ENCODE measurements around the gene RXRB.
A peak's percentile ranks its signal among the peaks of the same experiment; 100 is the strongest.
"Not testable (repeated sequence)": the region's sequence is repeated elsewhere in the genome, so short reads cannot be mapped to it uniquely, and the experiment has no call there.

The RXRB gene

DNA sequence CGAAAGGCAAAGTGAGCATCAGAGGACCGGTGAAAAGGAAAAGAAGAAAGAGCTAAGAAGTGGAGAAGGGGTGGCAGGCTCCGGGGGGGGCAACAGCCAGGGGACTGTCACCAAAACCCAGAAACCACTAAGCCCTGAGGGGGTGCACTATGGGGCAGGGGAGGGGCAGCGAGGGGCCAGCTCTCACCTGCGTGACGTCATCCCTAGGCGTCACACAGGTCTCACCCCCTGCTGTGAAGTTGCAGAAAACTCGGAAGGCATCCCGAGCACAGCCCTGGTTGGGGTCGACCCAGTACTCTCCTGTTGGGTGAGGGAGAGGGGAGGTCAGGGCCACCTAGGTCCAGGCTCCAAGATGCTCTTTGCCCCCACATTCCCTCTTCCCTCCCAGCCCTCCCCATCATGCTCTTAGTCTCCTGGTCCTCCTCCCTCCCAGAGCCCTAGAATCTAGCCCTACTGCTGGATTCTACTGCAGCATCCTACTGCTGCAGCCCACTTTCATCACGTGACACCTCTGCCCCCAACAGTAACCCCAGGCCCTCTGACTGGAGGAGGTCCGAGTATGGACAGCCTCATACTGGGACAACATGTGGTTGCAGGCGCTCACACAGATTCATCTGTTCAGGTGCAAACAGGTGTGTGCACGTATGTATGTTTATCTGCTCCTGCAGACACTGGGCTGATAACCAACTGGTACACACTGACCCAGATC, 35.6 kb downstream of the RXRB start:
- FAIRE-seq (no peak), DNase-seq (ENCODE audit: insufficient read length, low spot score) (no peak)

DNA sequence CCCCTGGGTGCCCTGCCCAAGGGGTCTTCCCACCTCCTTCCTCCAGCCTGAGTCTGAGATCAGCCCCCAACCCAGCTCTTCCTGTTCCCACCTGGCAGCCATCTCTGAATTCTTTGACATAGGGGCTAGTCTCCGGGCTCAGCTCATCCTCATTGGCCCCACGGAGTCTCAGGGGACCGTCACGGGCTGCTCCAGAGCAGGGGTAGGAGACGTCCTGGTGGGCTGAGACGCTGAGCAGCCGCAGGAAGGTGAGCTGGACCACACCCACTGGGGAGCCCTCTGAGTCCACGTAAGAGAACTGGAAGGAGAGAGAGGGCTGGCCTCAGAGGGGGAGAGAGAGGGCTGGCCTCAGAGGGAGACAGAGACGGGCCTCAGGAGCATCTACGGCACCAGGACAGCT, 36.3 kb downstream of the RXRB start:
- FAIRE-seq (no peak), DNase-seq (ENCODE audit: insufficient read length, low spot score) (no peak)

DNA sequence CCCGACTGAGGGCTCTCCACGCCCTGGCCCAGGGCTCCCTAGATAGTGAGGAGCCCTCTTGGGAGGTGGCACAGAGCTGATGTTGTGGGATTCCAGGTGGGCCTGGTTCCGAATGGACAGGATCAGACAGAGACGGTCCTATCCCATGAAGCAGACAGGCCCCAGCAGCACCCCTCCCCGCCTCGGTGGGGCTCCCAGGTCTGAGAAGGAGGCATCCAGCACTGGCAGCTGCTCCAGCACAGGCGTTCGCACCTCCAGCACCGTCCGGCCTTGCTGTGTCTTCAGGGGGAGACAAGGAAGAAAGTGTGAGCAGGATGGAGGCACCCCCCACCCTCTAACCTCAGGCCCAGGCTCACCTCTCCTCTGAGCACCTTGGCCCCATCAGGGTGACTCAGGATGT, 36.9 kb downstream of the RXRB start:
- DNase-seq (ENCODE audit: insufficient read length, low spot score) (no peak), FAIRE-seq (peak; percentile 31)

DNA sequence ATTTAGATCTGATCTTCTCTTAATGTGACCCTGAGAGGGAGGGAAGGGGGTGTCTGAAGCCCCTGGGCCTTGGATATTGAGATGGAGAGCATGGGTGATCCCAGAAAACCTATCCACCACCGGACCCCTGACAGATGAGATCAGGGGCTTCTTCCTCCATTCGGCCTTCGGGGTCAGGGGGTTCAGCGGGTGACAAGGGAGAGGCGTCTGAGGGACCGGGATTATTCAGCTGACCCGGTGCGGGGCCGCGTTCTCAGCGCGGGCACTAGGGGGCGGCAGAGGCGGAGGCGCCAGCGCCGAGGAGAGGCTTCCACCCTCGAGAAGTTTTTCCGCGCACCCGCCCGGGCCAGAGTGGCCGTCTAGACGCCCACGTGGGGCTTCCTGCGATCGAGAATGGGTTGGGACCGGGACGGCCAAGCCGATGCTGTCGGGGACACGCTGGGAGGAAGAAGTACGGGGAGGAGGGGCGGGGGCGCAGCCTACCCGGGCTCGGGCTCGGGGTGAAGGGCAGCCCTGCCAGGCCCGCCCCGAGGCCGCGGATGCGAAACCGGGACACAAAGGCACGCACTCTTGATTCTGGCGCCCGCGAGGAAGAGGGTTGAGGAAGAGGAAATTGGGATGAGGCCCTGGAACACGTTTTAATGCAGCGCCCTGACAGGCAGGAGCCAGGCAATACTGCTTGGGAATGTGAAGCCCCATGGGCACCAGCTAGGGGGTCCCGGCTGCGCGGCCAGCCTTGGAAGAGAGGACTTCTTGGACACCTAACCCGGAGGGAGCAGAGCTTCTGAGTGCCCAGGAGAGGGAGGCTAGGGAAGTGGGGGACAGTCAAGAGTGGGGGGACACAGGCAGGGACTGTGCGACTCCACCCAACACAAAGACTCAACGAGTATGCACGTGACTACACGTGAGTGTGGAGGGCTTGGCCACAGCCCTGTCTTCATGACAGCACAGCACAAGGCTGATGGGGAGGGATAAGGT, 38.8 kb downstream of the RXRB start:
- peak; percentile 76 for FAIRE-seq
- DNase-seq (ENCODE audit: insufficient read length, low spot score): peak; percentile 82

DNA sequence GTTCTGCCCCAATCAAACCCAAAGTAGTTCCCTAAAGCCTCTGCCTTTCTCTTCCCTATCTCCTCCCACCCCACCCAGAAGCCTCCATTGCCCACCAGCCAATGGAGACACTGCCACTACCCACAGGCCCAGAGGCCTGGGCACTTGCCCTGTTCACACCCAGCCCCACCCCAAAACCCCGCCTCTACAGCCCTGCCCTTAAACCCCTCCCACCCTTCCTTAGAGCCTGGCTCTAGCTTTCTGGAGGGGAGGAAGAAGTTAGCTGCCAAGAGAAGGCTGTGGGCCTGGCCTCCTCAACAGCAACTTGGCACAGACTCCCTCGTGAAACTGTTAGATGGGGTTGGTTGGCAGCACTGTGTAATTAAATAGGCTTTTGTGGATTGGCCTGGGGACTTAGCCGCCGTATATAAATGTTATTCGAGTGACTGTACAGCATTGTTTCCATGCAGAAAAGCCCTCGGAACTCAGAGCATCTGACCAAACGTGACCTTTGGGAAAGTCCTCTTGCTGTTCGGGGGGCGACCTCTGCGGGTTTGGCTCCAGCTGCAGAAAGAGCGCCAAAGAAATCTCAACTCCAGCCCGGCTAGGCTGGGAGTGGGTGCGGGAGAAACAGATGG, 39.6 kb downstream of the RXRB start:
- peak; percentile 90 for FAIRE-seq
- DNase-seq (ENCODE audit: insufficient read length, low spot score): peak; percentile 82

DNA sequence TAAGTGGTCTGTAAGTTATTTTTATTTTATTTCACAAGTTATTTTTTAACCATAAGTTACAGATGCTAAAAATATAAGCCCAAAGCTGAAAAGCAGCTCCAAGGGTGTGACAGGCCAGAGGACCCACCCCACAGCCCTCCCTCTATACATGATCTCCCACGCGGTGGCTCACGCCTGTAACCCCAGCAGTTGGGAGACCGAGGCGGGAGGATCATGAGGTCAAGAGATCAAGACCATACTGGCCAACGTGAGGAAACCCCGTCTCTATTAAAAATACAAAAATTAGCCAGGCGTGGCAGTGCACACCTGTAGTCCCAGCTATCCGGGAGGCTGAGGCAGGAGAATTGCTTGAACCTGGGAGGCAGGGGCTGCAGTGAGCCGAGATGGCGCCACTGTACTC, 40.4 kb downstream of the RXRB start:
- DNase-seq (ENCODE audit: insufficient read length, low spot score) (no peak), FAIRE-seq (no peak)

DNA sequence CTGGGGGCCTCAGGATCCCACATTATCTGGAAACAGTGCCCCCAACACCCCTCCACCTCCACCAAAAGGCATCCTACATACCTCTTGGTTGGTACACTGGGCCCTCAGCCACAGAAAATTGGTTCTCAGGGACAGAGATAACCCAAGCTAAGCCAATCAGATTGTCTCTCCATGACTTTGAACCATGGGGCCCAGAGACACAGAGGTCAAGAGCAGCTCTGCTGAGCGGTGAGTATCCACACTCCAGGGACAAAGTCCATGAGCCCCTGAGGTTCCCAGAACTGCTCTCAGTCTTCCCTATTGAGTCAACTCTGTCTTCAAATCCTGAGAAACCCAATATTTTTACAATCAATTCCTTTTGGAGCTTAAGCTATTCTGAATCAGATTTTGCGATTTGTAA, 43.5 kb downstream of the RXRB start:
- no peak for DNase-seq (ENCODE audit: insufficient read length, low spot score)
- no peak for FAIRE-seq

DNA sequence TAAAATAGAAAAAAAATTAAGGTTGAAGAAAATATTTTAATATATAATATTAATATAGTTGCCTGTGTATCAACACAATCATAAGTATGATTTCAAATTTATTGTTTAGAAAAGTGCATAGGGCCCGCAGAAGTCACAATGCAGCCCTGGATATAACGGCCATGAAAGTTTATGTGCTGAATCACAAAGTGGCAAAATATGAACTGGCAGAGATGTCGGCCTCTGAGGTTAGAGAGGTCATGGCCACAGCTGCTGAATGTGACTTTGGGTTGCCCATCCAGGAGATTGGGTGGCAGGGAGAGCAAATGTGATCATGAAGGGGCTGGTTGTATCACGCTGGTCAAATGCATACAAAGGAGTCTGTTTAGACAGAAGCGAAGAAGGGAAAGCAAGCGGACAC, 43.9 kb downstream of the RXRB start:
- DNase-seq (ENCODE audit: insufficient read length, low spot score) (no peak), FAIRE-seq (no peak)

DNA sequence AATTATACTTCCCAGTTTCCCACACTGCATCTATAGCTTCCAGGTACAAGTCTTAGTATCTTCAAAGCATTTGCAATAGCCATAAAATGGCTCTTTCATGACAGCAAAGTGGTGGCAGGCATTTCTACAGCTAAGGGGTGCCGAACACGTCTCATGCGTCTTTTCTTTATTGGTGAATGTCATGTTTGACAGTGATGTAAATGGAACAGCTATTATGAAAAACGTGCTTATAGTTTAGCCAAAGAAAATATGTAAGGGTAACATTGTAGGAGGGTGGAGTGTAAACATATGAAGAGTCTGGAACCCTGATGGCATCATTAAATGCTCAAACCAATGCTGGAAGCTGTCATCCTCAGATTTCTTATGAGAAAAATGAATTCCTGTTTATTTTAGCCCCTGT, 46.1 kb downstream of the RXRB start:
- FAIRE-seq: no peak

DNA sequence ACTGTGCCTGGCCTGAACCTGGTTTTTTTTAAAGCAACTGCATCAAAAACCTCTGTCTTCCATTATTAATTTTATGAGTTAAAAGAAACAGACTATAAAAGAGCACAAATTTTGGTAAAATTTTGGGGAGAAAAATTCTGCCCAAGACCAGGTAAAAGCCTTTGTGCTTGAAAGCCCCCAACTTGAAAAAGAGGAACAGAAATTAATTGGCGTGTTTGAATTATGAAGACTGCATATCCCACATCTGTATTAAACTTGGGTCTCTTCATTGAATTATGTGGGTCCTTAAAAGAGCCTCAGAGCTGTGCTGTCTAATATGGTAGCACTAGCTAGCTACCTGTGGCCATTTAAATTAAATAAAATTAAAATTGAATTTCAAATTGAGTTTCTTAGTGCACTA, 49.4 kb downstream of the RXRB start:
- FAIRE-seq (no peak), DNase-seq (ENCODE audit: insufficient read length, low spot score) (no peak)

More for the DNA sequence above, 46.1 kb downstream of the RXRB start:
- no peak for DNase-seq (ENCODE audit: insufficient read length, low spot score)

DNA sequence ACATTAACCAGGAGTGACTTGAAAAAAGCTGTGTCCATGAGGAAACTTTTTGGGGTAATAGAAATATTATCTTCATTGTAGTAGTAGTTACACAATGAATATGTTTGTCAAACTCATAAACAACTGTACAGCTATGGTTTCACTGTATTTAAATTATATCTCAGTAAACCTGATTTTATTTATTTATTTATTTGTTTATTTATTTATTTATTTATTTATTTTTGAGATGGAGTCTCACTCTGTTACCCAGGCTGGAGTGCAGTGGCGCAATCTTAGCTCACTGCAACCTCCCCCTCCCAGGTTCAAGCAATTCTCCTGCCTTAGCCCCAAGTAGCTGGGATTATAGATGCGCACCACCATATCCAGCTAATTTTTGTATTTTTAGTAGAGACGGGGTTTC, 49.9 kb downstream of the RXRB start:
- not testable (repeated sequence) for DNase-seq (ENCODE audit: insufficient read length, low spot score); FAIRE-seq

DNA sequence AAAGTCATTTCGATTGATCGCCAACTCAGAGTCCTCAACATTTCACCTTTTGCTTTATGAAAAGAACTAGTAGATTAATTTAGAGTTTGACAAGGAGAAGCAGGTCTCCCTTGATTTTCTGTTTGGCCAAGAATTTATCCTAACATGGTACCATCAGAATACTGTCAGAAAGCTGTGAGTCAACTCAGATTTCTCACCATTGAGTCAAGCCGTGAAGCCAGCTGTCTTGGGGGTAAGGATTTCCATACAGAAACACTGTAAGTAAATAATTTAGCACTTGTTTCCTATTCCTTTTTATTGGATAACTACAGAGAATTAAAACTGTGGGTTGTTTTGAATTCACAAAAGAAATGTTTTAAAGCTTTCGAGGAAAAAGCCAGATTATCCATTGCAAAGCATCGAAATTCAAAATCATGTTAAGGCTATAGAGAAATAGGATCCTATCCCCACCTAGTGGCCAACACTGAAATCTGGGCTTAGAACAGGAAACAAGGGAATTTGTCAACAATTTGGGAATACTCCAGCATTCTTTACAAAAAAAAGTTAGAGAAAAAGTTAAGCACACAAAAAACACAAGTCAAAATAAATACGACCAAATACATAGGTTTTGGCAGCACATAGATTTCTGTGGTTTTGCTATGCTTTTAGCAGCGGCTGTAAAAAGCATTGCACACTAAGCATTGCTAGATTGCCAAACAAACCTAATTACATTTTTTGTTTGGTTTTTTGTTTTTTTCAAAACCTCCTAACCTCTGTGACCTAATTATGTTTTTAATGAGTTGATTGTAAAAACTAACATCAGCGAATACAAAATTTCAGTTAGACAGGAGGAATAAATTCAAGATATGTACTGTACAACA, 52.4 kb downstream of the RXRB start:
- peak; percentile 47 for DNase-seq (ENCODE audit: insufficient read length, low spot score)
- no peak for FAIRE-seq

DNA sequence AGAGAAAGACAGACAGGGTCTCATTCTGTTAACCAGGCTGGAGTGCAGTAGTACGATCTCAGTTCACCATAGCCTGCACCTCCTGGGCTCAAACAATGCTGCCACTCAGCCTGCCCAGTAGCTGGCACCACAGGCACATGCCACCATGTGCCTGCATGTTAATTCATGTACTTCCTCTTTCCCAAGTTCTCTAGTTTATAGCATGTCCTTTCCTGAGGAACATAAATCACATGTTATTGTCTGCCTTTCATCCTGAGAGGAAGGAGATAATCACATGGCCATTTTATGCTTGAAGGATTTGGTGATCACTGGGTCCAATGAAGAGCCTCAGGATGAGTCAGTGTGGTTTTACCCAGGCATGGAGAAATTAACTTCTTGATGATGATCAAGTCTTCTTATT, 56.1 kb downstream of the RXRB start:
- FAIRE-seq: no peak
- DNase-seq (ENCODE audit: insufficient read length, low spot score): no peak

All from HTR-8/SVneo (cell line).